Measurements from ENCODE around the gene ZNF385A. TPM values are rescaled to one million over a fixed set of nuclear protein-coding genes. Genes with fewer than 3 reads are reported as not detected.
A peak's percentile ranks its signal among the peaks of the same experiment; 100 is the strongest.

ZNF385A gene
- total and polyA plus RNA-seq, 9 of the 15 experiments (the other 6 are each of a cell fraction or from before 2014, with no cell fraction given): 1.0 to 111 (median 7.7) TPM

DNA sequence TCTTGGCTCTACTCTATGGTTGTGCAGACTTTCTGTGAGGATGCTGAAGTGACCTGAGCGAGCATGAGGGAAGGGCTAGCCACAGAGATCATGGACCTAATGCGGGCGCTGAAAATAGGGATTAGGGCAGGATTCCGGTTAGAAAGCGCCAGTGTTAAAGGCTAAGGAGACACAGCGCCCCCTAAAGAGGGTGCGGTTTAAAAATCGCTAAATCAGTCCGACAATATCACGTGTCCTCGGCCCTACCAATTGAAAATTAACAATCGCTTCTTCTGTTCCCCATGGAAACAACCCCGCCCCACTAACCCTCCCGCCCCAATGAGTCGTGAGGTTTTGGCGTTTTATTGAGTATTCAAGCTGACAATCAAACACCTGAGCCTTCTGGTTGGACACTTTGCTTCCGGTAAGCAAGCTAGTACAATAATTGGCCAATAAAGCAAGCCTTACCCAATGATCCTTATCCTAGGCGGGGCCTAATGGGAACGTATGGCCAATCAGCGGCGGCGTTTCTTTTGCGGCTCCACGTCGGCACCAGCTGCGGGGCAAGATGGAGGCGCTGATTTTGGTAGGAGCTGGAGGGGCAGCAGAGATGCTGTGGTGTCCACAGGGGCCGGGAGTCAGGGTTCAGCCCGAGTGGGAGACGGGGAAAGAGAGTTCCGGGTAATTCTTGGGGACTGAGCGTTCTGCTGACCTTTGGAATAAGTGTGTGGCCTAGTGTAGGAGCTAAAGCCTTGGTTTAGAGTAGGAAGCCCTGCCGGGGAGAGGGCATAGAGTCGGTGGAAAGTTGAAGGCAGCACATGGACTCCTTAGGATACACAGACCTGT lies 59.7 kb downstream of the ZNF385A start, which contains the start of gene COPZ1 (continued):
- TF ChIP-seq, protein P1, sequence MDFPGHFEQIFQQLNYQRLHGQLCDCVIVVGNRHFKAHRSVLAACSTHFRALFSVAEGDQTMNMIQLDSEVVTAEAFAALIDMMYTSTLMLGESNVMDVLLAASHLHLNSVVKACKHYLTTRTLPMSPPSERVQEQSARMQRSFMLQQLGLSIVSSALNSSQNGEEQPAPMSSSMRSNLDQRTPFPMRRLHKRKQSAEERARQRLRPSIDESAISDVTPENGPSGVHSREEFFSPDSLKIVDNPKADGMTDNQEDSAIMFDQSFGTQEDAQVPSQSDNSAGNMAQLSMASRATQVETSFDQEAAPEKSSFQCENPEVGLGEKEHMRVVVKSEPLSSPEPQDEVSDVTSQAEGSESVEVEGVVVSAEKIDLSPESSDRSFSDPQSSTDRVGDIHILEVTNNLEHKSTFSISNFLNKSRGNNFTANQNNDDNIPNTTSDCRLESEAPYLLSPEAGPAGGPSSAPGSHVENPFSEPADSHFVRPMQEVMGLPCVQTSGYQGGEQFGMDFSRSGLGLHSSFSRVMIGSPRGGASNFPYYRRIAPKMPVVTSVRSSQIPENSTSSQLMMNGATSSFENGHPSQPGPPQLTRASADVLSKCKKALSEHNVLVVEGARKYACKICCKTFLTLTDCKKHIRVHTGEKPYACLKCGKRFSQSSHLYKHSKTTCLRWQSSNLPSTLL (IDR thresholded peaks at IDR 0.05): no peak
- TF ChIP-seq ZNF143 (CRISPR knock-in tag; IDR thresholded peaks at IDR 0.05) (no peak), ZFP30 (CRISPR knock-in tag; IDR thresholded peaks at IDR 0.05; ENCODE audit: borderline replicate concordance) (no peak), HIVEP1 (CRISPR knock-in tag; IDR thresholded peaks at IDR 0.05) (0 out of 2 replicates have a peak, but pooled peaks have one; percentile 62), ZNF224 (CRISPR knock-in tag; IDR thresholded peaks at IDR 0.05) (no peak), POLR2G (IDR thresholded peaks at IDR 0.05; ENCODE audit: low read depth, low read length) (peak; percentile 91)
- TF ChIP-seq, protein P2, sequence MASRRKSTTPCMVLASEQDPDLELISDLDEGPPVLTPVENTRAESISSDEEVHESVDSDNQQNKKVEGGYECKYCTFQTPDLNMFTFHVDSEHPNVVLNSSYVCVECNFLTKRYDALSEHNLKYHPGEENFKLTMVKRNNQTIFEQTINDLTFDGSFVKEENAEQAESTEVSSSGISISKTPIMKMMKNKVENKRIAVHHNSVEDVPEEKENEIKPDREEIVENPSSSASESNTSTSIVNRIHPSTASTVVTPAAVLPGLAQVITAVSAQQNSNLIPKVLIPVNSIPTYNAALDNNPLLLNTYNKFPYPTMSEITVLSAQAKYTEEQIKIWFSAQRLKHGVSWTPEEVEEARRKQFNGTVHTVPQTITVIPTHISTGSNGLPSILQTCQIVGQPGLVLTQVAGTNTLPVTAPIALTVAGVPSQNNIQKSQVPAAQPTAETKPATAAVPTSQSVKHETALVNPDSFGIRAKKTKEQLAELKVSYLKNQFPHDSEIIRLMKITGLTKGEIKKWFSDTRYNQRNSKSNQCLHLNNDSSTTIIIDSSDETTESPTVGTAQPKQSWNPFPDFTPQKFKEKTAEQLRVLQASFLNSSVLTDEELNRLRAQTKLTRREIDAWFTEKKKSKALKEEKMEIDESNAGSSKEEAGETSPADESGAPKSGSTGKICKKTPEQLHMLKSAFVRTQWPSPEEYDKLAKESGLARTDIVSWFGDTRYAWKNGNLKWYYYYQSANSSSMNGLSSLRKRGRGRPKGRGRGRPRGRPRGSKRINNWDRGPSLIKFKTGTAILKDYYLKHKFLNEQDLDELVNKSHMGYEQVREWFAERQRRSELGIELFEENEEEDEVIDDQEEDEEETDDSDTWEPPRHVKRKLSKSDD (conservative IDR thresholded peaks at IDR 0.05; ENCODE audit: low read length): no peak
- TF ChIP-seq, protein P3, sequence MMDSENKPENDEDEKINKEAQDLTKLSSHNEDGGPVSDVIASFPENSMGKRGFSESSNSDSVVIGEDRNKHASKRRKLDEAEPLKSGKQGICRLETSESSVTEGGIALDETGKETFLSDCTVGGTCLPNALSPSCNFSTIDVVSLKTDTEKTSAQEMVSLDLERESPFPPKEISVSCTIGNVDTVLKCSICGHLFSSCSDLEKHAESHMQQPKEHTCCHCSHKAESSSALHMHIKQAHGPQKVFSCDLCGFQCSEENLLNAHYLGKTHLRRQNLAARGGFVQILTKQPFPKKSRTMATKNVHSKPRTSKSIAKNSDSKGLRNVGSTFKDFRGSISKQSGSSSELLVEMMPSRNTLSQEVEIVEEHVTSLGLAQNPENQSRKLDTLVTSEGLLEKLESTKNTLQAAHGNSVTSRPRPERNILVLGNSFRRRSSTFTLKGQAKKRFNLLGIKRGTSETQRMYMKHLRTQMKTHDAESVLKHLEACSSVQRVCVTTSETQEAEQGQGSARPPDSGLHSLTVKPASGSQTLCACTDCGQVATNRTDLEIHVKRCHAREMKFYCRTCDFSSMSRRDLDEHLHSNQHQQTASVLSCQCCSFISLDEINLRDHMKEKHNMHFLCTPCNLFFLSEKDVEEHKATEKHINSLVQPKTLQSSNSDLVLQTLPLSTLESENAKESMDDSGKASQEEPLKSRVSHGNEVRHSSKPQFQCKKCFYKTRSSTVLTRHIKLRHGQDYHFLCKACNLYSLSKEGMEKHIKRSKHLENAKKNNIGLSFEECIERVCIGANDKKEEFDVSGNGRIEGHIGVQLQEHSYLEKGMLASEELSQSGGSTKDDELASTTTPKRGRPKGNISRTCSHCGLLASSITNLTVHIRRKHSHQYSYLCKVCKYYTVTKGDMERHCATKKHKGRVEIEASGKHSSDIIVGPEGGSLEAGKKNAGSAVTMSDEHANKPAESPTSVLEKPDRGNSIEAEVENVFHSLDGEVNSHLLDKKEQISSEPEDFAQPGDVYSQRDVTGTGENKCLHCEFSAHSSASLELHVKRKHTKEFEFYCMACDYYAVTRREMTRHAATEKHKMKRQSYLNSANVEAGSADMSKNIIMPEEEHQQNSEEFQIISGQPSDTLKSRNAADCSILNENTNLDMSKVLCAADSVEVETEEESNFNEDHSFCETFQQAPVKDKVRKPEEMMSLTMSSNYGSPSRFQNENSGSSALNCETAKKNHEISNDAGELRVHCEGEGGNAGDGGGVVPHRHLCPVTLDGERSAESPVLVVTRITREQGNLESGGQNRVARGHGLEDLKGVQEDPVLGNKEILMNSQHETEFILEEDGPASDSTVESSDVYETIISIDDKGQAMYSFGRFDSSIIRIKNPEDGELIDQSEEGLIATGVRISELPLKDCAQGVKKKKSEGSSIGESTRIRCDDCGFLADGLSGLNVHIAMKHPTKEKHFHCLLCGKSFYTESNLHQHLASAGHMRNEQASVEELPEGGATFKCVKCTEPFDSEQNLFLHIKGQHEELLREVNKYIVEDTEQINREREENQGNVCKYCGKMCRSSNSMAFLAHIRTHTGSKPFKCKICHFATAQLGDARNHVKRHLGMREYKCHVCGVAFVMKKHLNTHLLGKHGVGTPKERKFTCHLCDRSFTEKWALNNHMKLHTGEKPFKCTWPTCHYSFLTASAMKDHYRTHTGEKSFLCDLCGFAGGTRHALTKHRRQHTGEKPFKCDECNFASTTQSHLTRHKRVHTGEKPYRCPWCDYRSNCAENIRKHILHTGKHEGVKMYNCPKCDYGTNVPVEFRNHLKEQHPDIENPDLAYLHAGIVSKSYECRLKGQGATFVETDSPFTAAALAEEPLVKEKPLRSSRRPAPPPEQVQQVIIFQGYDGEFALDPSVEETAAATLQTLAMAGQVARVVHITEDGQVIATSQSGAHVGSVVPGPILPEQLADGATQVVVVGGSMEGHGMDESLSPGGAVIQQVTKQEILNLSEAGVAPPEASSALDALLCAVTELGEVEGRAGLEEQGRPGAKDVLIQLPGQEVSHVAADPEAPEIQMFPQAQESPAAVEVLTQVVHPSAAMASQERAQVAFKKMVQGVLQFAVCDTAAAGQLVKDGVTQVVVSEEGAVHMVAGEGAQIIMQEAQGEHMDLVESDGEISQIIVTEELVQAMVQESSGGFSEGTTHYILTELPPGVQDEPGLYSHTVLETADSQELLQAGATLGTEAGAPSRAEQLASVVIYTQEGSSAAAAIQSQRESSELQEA (IDR thresholded peaks at IDR 0.05; ENCODE audit: low read depth): no peak
- TF ChIP-seq, protein P4, sequence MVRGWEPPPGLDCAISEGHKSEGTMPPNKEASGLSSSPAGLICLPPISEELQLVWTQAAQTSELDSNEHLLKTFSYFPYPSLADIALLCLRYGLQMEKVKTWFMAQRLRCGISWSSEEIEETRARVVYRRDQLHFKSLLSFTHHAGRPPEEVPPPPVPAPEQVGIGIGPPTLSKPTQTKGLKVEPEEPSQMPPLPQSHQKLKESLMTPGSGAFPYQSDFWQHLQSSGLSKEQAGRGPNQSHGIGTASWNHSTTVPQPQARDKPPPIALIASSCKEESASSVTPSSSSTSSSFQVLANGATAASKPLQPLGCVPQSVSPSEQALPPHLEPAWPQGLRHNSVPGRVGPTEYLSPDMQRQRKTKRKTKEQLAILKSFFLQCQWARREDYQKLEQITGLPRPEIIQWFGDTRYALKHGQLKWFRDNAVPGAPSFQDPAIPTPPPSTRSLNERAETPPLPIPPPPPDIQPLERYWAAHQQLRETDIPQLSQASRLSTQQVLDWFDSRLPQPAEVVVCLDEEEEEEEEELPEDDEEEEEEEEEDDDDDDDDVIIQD (CRISPR knock-in tag; IDR thresholded peaks at IDR 0.05): no peak
